Middle frontal gyrus (tissue), 1 donor: Measurements from ENCODE around the gene MAP7D1.
A peak's percentile ranks its signal among the peaks of the same experiment; 100 is the strongest.

ENCODE experiments used
- DNase-seq: peaks from one replicate; pipeline ENCODE4 v3.0.0-alpha.2; 2015; ENCODE audit warnings: low spot score; ENCODE audit errors: extremely low spot score

The MAP7D1 gene

DNA sequence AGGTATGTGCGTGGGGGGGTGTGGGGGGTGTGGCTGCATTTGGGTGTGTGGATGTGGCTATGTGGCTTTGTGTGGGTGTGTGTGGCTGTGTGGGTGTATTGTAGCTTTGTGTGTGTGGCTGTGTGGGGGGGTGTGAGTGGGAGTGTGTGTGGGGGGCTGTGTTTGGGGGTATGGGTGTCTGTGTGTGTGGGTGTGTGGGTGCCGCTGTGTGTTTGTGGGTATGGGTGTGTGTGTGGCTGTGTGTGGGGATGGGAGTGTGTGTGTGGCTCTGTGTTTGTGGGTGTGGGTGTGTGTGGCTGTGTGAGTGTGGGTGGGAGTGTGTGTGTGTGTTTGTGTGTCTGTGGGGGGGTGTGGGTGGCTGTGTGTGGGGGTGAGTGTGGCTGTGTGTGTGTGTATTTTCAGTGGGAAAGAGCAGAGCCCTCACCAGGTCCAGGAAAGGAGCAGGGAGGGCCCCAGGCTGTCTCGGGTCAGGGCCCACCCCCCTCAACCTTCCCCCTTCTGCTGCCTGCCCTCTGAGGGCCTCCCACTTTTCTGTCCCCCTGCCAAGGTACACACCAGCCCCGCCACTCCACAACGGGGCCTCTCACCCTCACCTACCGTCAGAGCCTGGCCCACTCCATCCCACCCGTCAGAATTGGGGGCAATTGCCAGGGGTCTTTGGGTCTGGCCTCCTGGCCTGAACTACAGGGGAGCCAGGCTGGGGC is 29.0 kb upstream of the MAP7D1 start:
- DNase-seq, result no peak

DNA sequence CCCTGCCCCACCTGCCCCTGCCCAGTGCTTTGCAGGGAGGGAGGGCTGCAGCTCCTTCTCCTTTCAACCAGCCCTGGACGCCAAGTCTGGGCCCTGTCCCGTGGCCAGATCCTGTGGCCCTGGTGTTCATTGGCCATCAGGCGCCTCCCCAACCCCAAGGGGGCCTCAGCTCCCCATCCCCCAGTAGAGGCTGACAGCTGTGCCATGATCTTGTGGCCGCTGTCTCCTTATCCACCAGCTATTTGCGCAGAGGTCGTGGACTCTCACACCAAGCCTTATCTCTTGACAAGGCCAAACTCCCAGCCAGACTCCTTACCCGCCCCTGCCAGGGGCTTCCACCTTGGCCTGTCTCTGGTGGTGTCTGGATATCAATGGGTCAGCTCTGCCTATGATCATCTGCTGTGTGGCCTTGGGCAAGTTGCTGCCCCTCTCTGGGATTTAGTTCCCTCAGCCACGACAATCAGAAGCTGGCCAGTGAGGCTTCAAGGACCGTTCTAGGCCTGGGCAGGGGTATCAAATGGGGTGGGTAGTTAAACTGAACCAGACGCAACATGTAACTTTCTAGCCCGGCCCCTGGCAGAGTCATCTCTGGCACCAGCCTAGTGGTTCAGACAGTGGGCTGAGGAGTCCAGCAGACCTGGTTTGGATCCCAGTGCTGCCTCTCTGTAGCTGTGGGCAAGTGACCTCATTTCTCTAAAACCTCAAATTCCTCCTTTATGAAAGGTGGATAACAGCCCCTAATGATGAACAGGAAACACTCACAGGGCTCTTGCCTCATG is 27.6 kb upstream of the MAP7D1 start:
- no peak for DNase-seq

GRCh38 chr1:36128905-36129206 is 27.1 kb upstream of the MAP7D1 start:
- DNase-seq, result no peak

DNA sequence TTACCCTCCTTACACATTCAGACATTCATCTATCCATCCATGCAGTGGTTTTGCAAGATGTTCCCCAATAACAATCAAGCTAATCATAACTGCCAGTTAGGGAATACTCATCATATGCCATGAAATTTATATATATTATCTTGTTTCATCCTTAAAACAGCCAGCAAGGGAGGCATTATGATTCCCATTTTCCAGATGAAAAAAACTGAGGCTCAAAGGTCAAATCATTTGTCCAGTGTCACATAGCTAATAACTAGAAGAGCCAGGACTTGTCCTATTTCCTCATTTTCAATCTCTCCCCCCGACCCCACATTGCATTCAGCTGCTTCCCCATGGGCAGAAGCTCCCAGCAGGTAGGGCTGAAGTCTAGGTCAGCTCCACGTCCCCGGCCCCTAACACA is 23.9 kb upstream of the MAP7D1 start:
- no peak for DNase-seq

DNA sequence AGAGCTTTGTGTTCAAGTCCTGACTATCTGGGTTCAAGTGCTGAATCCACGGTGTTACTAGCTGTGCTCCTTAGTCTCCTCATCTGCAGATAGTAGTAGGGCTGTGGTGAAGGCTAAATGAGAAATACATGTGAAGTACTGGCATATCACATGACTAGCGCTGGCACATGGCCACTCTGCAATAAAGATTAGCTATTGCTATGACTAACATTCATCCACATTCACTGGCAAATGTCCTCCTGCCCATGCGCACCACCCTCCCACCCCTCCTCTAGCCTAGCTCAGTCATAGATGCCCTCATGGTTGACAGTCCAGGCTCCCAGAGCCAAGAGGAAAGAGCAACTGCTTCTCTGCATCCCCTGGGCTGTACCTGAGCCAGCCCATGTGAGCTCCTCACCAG is 22.5 kb upstream of the MAP7D1 start:
- no peak for DNase-seq

DNA sequence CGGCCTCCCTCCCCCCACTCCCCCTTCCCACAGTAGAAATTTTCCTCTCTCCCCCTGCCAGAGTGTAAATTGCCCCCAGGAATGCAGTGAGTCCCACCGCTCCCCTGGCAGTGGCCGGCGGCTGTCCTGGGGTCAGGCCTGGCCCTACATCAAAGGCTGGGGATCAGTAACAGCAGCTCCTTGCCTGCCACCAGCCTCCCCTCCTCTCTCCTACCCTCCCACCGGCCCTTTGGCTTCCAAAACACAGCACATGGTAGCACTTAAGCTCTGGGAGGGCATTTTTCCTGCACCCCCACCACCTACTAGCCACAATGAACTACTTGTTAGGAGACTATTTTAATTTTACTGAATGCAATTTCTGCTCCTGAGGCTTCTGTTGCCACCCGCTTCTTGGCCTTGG is 21.9 kb upstream of the MAP7D1 start:
- no peak for DNase-seq

DNA sequence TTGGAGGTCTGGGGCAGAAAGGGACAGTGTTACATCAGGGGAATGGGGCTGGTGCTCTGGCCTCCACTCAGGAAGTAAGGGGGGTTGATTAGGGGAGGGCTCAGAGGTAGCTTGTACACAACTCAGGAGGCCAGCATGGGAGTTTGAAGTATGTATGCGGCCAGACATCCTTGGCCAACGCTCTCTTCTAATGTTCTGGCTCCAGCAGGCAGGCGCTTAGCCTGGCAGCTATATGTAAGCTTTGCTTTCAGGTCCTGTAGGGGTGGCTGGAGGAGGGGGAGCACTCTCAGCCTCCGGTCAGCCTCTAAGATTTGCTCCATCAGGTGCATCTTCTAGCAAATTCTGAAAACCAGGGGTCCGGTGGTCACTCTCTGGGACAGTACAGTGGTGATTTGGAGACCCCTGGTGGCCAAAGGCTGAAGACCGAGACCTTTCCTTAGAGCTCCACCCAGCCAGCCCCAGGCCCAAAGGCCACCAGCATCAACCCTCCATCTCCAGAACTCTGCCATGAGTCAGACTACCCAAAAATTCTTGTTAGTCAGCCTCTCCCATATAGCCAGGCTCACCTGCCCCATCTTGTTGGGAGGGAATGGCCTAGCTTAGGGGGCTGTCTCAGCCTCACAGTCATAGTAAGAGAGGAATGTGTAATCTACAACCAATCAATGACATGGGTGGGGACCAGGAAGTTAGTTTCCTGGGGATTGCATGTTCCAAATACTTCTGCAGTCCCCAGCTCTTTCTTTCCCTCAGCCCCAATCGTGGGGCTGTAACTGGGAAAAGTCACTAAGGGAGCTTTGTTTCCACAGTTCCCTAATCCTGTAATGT is 21.2 kb upstream of the MAP7D1 start:
- no peak for DNase-seq

GRCh38 chr1:36135330-36135667 is 20.7 kb upstream of the MAP7D1 start:
- no peak for DNase-seq

DNA sequence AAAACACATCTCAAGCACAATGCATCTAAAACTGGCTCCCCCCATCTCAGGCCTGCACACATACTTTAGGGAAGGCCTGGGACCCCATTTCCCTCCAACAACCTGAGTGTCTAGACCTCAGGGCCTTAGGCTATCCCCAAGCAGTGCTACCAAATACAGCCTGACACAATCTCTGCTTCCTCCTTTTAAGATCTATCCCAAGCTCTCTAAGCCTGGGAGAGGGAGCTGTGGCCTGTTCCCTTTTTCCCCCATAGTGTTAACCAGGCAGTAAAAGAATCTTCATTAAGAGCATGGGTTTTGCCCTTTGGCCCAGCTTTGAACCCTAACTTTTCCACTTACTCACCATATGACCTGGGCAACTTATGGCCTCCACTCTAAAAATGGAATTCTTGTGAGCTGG is 20.2 kb upstream of the MAP7D1 start:
- DNase-seq, result no peak

DNA sequence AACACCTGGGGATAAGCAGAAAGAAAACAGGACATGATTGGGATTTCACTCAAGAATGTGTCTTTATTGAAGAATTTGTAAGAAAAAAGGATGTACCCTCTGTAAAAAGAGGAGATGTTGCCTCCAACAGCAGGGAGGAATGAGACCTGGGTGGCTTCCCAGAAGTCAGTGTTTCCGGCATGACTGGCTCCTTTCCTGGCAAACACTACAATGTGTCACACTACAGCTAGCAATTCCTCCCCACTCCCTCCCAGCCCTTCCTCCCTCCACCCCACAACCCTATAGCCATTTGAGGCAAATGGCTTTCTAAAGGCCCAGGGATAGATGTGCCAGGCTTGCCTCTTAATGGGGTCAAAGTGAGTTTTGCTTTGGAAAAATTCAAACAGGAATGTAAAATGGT is 19.4 kb upstream of the MAP7D1 start:
- DNase-seq, result no peak

DNA sequence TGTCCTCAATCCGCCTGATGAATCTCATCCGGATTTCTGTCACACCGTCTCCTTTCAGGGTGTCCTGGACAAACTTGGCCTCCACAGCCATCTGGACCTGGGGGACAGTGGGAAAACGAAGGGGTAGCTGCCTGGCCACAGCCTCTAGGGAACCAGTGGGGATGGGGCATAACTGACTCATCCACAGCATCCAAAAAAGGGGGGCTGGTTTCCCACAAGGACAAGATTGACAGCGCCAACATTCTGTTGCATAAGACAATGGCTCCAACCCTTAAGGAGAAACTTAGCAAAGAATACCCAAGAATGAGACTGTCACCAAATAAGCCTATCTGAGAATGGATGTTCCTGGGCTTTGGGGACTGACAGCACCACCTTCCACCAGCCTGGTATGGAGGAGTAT is 18.7 kb upstream of the MAP7D1 start:
- DNase-seq, result no peak

- DNase-seq, result no peak
Observed at GRCh38 chr1:36137776-36138175, 18.2 kb upstream of the MAP7D1 start.

DNA sequence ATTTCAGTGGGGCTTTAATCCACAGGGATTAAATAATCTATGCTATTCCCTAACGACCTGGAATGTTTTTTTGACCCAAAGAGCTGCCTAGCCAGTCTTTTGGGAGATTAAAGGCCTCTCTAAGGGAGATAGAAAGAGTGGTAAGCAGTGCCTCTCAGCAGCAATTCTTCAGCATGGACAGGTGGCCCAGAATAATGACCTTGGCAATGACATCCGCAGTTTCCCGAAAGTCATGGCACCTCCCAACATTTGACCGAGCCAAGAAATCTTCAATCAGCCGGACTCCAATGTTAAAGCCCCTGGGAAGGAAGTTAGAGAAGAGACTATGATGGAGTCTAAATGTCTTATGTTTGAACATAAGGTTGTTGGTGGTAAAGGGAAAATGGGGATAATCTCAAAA is 16.4 kb upstream of the MAP7D1 start:
- DNase-seq, result no peak

DNA sequence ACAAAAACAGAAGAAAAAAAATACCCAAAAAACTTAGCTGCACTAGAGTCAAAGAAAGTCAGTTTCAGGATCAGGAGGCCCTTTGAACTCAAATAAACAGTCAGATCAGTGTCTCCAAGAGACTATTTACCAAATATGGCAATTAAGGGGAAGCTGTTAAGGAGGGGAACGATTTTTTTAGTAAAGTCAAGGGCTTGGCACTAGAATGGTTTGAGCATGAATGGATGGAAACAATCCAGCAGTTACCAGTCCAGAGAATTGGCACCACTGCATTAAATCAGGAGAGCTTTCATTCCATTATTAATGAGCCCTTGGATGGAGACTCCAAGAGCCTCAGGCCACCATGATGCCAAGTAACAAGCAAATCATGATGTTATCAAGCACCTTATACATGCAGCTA is 13.8 kb upstream of the MAP7D1 start:
- DNase-seq, result no peak

GRCh38 chr1:36143424-36143823 is 12.5 kb upstream of the MAP7D1 start:
- DNase-seq, result no peak

- DNase-seq, result no peak
Observed at GRCh38 chr1:36144413-36144812, 11.5 kb upstream of the MAP7D1 start.

DNA sequence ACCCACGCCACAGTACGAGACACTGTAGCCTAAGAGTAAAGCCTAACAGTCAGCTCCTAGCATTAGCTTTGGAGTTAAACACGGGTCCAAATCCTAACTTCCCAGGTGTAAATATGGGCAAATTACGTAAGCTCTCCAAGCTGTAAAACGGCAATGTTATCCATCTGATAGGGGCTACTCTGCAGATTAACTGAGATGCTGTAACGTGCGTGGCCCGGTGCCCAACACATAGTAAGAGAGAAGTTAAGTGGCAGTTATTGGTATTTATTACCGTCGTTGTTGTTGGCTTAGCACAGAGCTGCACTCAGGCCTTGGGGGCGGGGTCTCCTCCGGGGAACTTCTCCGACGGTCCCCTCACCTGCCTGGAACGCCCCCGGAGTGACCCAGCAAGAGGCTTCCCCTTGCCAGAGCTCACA is 7.1 kb upstream of the MAP7D1 start:
- no peak for DNase-seq

GRCh38 chr1:36149237-36149972 is 6.6 kb upstream of the MAP7D1 start, which contains the start of gene TRAPPC3:
TSS of gene TRAPPC3 (minus strand) at chr1:36149486. CDS start at chr1:36149378, 108 bp downstream.
- DNase-seq, result peak; percentile 100

GRCh38 chr1:36149973-36150295 is 6.0 kb upstream of the MAP7D1 start:
- DNase-seq, result no peak

GRCh38 chr1:36150296-36151133 is 5.4 kb upstream of the MAP7D1 start:
- no peak for DNase-seq
